GM23248 (cell line): ENCODE results near the gene MICU1.

ENCODE experiments used
- EZH2 ChIP-seq: fragments of 200-600 bp; sonication (generic); IDR thresholded peaks from 2 replicates; pipeline ENCODE4 v1.6.1; 2018; ENCODE audit warnings: antibody characterized with exemption, mild to moderate bottlenecking; ENCODE audit not compliant: insufficient read depth, poor library complexity, severe bottlenecking
- EZH2phosphoT487 ChIP-seq: fragments of 200-600 bp; sonication (generic); IDR thresholded peaks from 2 replicates; pipeline ENCODE4 v1.6.1; 2018; ENCODE audit warnings: antibody characterized with exemption, moderate library complexity, mild to moderate bottlenecking, low read depth; ENCODE audit not compliant: insufficient read depth

DNA sequence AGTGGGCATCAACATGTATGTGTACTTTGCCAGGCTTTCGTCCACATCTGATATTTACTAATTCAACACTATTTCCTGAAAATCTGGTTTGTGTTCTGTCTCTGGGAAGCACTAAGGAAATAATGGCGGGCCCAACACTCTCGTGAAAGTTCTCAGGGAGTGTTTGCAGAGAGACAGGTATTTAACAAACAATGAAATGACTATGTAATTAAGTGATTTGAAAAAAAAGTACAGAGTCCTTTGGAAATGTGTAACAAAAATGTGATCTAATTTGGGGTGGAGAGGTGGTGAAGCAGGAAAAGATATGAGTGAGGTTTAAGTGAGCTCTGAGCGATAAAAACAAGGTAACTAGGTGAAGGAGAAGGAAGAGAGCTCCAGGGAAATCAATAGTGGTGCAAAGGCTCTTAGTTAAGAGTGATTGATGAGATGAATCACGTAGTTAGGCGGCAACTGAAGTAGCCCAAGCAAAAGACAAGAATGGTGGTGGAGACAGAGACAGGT is 175.9 kb downstream of the MICU1 start:
- TF ChIP-seq EZH2 (no peak), EZH2phosphoT487 (no peak)
